GM18526 (cell line): Measurements from ENCODE around the gene CEP85.

Experiments used
- POLR2A ChIP-seq: IDR thresholded peaks from 3 replicates; pipeline ENCODE4 v1.6.1; 2011; ENCODE audit not compliant: insufficient read length; ENCODE audit errors: extremely low read depth

Gene CEP85

GRCh38 chr1:26259578-26259977 lies 25.6 kb downstream of the CEP85 start:
- TF ChIP-seq POLR2A, result no peak

GRCh38 chr1:26263212-26263611 lies 29.2 kb downstream of the CEP85 start:
- no peak for TF ChIP-seq POLR2A

- TF ChIP-seq POLR2A, result no peak
Observed at GRCh38 chr1:26265405-26265804, 31.4 kb downstream of the CEP85 start.

- no peak for TF ChIP-seq POLR2A
Observed at GRCh38 chr1:26268290-26269197, 34.5 kb downstream of the CEP85 start.

- no peak for TF ChIP-seq POLR2A
Observed at GRCh38 chr1:26269198-26269550, 35.2 kb downstream of the CEP85 start.

- TF ChIP-seq POLR2A, result no peak
Observed at GRCh38 chr1:26274801-26275425, 40.9 kb downstream of the CEP85 start.

- no peak for TF ChIP-seq POLR2A
Observed at GRCh38 chr1:26275580-26276431, 41.8 kb downstream of the CEP85 start.

- TF ChIP-seq POLR2A, result no peak
Observed at GRCh38 chr1:26276432-26276838, 42.4 kb downstream of the CEP85 start.

GRCh38 chr1:26277261-26277661 lies 43.3 kb downstream of the CEP85 start:
- TF ChIP-seq POLR2A, result no peak

GRCh38 chr1:26277719-26278118 lies 43.7 kb downstream of the CEP85 start:
- TF ChIP-seq POLR2A, result no peak

GRCh38 chr1:26278303-26278702 lies 44.3 kb downstream of the CEP85 start:
- TF ChIP-seq POLR2A, result no peak

GRCh38 chr1:26278724-26279455 lies 44.9 kb downstream of the CEP85 start:
- TF ChIP-seq POLR2A, result no peak

GRCh38 chr1:26279456-26280332 lies 45.7 kb downstream of the CEP85 start, which contains the start of gene SH3BGRL3:
SH3BGRL3 (plus strand) TSS chr1:26280086; CDS start chr1:26280156, 70 bp downstream.
- TF ChIP-seq POLR2A, result peak; percentile 83
